Mammary epithelial cell (primary cell): ENCODE data around the gene ATF5.

Experiments used
- EZH2 ChIP-seq: IDR thresholded peaks from 2 replicates; pipeline ENCODE4 v1.6.1; 2012; ENCODE audit warnings: low read length, inconsistent platforms, borderline replicate concordance
- TF ChIP-seq, protein P1 (sequence below), 2 donors: IDR thresholded peaks in 1 of 2; conservative IDR thresholded peaks in 1 of 2; 2 replicates each; pipeline ENCODE4 v1.5.1; 2011 to 2012; ENCODE audit warnings: inconsistent platforms in 2 of 2, low read length in 2 of 2, mild to moderate bottlenecking in 2 of 2, control low read depth in 1 of 2, low read depth in 1 of 2; ENCODE audit not compliant: insufficient read depth in 1 of 2; ENCODE audit errors: extremely low read depth in 1 of 2

DNA sequence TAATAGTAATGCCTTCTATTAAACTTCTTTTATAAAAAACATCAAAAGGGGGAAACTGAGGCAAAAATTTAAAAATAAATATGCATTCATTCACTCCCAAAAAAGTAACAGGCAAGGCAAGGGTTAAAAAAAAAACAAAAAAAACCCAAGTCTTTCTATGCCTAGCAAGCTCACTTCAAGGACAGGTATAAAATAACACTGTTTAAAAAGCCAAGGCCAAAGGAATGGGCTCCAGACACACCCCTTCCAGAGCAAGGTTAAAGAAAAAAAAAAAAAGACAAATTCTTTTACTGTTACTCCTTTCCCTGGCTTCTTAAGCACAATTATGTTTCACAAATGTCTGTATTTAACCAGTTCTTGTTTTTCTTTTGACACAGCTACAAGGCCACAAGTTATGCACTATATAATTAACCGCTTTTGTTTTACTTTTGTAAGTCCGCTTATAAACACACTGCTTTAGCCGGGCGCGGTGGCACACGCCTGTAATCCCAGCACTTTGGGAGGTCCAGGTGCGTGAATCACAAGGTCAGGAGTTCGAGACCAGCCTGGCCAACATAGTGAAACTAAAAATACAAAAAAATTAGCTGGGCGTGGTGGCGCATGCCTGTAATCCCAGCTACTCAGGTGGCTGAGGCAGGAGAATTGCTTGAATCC is 28.4 kb downstream of the ATF5 start:
- TF ChIP-seq, protein P1, sequence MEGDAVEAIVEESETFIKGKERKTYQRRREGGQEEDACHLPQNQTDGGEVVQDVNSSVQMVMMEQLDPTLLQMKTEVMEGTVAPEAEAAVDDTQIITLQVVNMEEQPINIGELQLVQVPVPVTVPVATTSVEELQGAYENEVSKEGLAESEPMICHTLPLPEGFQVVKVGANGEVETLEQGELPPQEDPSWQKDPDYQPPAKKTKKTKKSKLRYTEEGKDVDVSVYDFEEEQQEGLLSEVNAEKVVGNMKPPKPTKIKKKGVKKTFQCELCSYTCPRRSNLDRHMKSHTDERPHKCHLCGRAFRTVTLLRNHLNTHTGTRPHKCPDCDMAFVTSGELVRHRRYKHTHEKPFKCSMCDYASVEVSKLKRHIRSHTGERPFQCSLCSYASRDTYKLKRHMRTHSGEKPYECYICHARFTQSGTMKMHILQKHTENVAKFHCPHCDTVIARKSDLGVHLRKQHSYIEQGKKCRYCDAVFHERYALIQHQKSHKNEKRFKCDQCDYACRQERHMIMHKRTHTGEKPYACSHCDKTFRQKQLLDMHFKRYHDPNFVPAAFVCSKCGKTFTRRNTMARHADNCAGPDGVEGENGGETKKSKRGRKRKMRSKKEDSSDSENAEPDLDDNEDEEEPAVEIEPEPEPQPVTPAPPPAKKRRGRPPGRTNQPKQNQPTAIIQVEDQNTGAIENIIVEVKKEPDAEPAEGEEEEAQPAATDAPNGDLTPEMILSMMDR (conservative IDR thresholded peaks at IDR 0.05 in 1 of 2, IDR thresholded peaks at IDR 0.05 in 1 of 2; ENCODE audit: extremely low read depth in 1 of 2, insufficient read depth in 1 of 2, low read depth in 1 of 2, low read length in 2 of 2): no peak
- no peak for TF ChIP-seq EZH2
